ENCODE results near the gene GET4.
"Not testable (repeated sequence)": the region's sequence is repeated elsewhere in the genome, so short reads cannot be mapped to it uniquely, and the experiment has no call there.

GET4 gene

GRCh38 chr7:845731-846130, 30.6 kb upstream of the GET4 start:
- no peak for DNase-seq (ENCODE audit: low spot score)

- DNase-seq (ENCODE audit: low spot score): not testable (repeated sequence)
Measured at GRCh38 chr7:846958-847650, 29.2 kb upstream of the GET4 start.

- DNase-seq (ENCODE audit: low spot score): not testable (repeated sequence)
Measured at GRCh38 chr7:847728-848127, 28.6 kb upstream of the GET4 start.

- DNase-seq (ENCODE audit: low spot score): no peak
Measured at GRCh38 chr7:849145-849544, 27.2 kb upstream of the GET4 start.

- no peak for DNase-seq (ENCODE audit: low spot score)
Measured at GRCh38 chr7:849781-850180, 26.6 kb upstream of the GET4 start.

- DNase-seq (ENCODE audit: low spot score): no peak
Measured at GRCh38 chr7:851204-851603, 25.1 kb upstream of the GET4 start.

- no peak for DNase-seq (ENCODE audit: low spot score)
Measured at GRCh38 chr7:853366-854117, 22.8 kb upstream of the GET4 start.

GRCh38 chr7:854118-854775, 22.1 kb upstream of the GET4 start:
- DNase-seq (ENCODE audit: low spot score): no peak

- no peak for DNase-seq (ENCODE audit: low spot score)
Measured at GRCh38 chr7:855686-856369, 20.5 kb upstream of the GET4 start.

GRCh38 chr7:856444-857095, 19.8 kb upstream of the GET4 start:
- no peak for DNase-seq (ENCODE audit: low spot score)

- DNase-seq (ENCODE audit: low spot score): no peak
Measured at GRCh38 chr7:857661-858060, 18.7 kb upstream of the GET4 start.

GRCh38 chr7:859359-860030, 16.9 kb upstream of the GET4 start:
- no peak for DNase-seq (ENCODE audit: low spot score)

- no peak for DNase-seq (ENCODE audit: low spot score)
Measured at GRCh38 chr7:860149-860548, 16.2 kb upstream of the GET4 start.

GRCh38 chr7:861222-861621, 15.1 kb upstream of the GET4 start:
- no peak for DNase-seq (ENCODE audit: low spot score)

- DNase-seq (ENCODE audit: low spot score): no peak
Measured at GRCh38 chr7:862157-862556, 14.2 kb upstream of the GET4 start.

- no peak for DNase-seq (ENCODE audit: low spot score)
Measured at GRCh38 chr7:863106-863505, 13.2 kb upstream of the GET4 start.

- DNase-seq (ENCODE audit: low spot score): no peak
Measured at GRCh38 chr7:865921-866320, 10.4 kb upstream of the GET4 start.

- no peak for DNase-seq (ENCODE audit: low spot score)
Measured at GRCh38 chr7:867001-867405, 9.4 kb upstream of the GET4 start.

GRCh38 chr7:867406-868188, 8.8 kb upstream of the GET4 start:
- DNase-seq (ENCODE audit: low spot score): no peak

- no peak for DNase-seq (ENCODE audit: low spot score)
Measured at GRCh38 chr7:868189-868486, 8.2 kb upstream of the GET4 start.

- no peak for DNase-seq (ENCODE audit: low spot score)
Measured at GRCh38 chr7:869348-869747, 7.0 kb upstream of the GET4 start.

All from COLO829 (cell line).